SIG-M5 treated with dmso at 0.1 percent for 504 hours (cell line): Measurements from ENCODE around the gene CINP.
"Not testable (repeated sequence)": the region's sequence is repeated elsewhere in the genome, so short reads cannot be mapped to it uniquely, and the experiment has no call there.

Experiments used
- DNase-seq: peaks from one replicate; lab custom pipeline; 2025; ENCODE audit not compliant: unreplicated experiment; lab: John Stamatoyannopoulos, UW

Gene CINP

DNA sequence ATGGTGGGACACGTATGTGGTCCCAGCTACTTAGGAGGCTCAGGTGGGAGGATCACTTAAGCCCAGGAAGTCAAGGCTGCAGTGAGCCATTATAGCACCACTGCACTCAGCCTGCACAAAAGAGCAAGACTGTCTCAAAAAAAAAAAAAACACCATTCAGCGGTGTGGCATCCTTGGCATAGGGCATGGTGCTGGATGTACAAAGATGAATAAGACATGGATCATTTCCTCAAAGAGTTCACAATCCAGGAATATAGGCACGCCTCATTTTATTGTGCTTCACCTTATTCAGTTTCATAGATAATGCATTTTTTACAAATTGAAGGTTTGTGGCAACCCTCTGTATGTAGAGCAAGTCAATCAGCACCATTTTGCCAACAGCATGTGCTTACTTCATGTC is 6.4 kb downstream of the CINP start:
- no peak for DNase-seq

DNA sequence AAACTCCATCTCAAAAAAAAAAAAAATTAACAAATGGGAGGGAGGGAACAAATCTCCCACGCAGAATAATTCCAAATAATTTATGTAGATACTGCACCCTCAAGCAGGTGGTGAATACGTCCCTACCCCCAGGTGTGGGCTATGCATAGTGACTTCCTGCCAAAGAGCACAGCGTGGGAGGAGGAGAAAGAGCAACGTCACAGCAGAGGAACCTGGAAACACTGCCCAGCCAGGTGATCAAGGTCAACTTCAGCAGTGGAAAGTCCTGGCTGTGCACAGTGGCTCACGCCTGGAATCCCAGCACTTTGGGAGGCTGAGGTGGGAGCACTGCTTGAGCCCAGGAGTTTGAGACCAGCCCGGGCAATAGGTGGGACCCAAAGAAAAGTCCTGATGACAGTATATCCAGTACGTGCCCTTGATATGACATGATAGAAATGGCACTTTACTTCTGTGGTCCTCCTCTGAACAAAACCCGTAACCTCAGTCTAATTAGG is 9.5 kb downstream of the CINP start:
- no peak for DNase-seq

DNA sequence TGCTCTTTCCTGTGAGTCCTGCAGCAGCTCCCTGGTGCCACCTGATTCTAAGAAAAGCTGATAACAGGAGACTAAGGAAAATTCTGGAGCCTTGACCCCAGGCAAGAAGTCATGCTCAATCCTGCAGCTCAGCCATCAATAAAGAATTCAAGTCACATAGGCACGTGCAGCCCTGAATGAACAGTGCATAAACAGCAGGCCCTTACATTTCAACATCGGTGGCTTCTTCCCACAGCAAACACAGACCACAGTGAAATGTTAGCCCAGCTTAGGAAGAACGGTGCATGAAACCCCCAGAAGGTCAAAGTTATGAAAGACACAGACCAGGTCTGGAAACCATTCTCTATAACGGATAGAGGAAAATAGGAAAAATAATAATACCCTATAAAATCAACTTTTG is 10.5 kb downstream of the CINP start:
- DNase-seq: no peak

DNA sequence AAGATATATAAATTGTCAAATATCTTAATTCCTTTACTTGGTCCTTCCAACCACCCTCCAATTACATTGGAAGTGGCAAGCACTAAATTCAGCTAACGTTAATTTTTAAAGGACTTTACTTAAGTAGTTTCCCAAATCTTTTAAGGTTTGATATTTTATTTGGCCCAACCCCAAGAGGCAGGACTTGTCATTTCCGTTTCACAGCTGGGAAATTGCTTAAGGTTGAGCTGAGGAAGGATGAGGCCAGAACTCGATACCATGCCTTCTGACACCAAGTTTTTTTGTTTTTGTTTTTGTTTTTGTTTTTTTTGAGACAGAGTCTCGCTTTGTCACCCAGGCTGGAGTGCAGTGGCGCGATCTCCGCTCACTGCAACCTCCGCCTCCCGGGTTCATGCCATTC is 11.1 kb downstream of the CINP start:
- not testable (repeated sequence) for DNase-seq

DNA sequence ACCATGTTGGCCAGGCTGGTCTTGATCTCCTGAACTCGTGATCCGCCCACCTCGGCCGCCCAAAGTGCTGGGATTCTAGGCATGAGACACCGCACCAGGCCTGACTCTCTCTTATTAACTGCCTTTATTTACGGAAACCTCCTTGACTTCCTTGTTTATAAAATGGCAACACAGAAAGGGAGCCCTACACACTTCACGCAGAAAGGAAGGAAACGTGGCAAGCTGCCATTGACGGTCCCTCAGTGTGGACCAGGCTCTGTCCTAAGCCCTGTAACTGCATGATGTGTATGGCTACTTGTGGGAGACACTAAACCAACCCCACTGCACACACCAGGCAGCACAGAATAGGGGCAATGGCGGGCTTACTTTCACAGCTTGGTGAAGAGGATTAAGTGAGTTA is 11.7 kb downstream of the CINP start:
- no peak for DNase-seq

DNA sequence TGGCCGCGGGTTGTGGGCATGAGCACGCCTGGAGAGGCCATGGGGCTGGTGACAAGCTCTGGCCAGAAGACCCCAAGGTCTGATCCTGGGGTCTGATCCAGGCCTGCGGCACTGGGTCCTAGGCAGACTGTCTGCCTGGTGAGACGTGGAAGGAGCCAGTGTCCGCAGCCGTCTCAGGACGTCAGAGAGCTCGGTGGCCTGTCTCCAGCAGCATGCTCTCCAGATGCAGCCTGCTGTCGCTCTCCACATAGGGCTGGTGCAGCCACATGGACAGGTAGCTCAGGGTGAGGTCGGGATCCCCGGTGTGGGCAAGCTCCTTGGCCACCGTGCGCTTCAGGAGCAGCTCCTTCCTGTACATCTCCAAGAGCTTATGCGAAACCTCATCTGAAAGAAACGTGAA is 14.3 kb downstream of the CINP start:
- no peak for DNase-seq

DNA sequence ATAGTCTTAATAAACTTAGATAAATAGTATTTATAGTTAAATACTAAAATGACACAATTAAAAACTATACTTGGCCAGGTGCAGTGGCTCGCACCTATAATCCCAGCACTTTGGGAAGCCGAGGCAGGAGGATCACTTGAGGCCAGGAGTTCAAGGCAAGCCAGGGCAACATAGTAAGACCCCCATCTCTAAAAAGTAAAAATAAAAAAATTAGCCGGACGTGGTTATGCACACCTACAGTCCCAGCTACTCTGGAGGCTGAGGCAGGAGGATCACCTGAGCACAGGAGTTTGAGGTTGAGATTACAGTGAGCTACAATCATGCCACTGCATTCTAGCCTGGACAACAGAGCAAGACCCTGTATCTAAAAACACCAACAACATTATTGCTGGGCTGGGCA is 16.0 kb downstream of the CINP start:
- no peak for DNase-seq

DNA sequence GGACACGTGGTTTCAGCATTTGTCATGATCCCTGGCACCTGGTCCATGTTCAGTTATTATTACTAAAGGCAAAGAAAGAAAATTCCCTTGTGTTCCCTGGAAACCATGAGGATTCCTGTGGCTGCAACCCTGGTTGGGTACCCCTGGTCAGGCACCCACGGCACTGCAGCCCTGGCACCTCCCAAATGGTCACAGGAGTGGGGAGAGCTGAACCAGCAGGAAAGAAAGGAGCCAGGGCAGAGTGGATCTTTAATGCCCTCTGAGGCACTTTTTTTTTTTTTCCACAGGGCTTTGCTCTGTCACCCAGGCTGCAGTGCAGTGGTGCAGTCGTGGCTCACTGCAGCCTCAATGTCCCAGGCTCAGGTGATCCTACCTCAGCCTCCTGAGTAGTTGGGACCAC is 17.5 kb downstream of the CINP start:
- DNase-seq: no peak

DNA sequence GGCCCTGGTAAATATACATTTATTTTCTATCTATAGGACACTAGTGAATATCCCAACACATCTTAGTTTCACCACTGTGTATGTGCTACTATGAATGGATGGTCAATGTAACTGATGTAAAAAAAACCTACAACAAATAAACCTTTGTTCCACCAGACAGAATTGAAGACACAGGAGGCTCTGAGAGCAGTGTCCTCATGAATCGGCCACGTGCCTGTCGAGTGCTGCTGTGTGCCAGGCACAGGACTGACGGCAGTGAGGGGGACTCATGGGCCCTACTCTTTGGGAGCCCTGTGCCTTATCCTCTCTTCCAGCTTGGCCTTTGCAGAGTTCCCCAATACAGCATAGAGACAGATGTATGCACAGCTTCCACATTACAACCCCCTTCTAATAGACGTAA is 18.2 kb downstream of the CINP start:
- no peak for DNase-seq

DNA sequence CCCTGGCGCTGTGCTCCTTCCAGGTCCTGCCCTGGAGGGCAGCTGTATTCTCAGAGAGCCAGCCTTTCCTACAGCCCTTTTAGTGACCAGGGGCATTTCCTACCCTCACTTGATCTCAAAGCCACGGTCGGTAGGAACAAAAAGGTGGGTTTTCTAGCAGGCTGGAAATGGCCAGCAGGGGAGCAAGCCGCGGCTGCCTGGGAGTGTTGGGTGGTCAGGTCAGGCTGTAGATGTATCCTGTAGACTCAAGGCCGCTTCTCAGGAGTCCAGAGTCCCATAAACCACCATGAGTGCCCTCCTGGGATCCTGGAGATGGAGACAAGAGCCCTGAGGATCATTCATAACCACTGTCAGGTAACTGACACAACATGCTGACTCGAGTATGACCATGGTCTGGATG is 18.6 kb downstream of the CINP start:
- no peak for DNase-seq

DNA sequence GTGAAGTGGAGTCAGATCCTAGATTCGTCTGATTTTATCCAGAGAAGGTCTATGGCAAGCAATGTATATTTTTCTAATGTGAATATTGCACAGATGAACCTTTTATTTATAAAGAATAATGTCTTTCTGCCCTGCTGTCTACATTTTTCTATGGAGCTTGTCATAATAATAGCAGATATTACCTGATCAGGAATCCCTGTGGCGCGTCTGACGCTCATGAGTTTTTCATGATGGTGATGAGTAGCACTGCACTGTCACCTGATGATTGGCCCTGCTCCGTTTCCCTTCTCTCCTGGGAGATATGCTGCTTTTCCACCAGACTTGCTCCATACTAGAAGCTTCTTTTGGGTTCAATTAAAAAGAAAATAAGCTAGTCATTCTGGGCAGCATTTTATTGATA is 20.5 kb downstream of the CINP start:
- DNase-seq: no peak

DNA sequence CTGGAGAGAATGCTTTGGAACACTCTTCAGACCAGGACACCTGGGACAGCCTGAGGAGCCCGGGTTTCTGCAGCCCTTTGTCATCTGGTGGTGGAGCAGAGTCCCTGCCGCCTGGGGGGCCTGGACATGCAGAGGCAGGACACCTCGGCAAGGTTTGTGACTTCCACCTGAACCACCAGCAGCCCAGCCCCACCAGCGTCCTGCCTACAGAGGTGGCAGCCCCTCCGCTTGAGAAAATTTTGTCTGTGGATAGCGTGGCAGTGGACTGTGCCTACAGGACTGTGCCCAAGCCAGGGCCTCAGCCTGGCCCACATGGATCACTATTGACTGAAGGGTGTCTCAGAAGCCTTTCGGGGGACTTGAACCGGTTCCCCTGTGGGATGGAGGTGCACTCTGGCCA is 21.1 kb downstream of the CINP start:
- DNase-seq: no peak

DNA sequence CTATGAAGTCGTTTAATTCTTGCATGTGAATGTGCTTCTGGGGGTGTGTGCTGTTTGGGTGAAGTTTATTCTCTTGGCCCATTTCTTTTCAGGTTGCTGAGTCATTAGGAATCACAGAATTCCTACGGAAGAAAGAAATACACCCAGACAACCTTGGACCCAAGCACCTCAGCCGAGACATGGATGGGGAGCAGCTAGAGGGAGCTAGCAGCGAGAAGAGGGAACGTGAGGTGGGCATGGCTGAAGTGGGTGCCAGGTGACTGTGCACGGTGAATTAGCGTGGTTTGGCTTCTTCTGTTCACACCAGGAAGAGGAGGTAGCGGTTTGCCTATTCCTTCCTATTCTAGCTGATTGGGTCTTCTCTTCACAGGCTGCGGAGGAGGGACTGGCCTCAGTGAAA is 24.0 kb downstream of the CINP start:
- DNase-seq: no peak

DNA sequence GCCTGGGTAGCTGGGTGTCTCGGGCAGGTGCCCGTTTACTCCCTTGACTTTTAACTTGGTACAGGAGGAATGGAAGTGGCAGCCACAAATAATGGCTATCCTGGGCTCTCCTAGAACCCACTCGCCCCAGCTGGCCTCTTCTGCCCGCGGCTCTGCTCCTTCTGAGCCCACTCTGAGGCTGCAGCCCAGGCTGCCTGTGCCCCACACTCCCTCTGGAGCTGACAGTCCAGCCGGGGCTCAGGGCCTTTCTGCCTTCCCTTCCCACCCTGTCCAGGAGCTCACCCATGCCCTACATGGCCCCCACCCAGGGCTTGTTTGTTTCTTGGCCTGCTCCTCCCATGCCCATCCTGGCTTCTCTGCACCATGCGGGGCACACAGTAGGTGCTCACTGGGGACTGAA is 27.5 kb downstream of the CINP start:
- DNase-seq: no peak

DNA sequence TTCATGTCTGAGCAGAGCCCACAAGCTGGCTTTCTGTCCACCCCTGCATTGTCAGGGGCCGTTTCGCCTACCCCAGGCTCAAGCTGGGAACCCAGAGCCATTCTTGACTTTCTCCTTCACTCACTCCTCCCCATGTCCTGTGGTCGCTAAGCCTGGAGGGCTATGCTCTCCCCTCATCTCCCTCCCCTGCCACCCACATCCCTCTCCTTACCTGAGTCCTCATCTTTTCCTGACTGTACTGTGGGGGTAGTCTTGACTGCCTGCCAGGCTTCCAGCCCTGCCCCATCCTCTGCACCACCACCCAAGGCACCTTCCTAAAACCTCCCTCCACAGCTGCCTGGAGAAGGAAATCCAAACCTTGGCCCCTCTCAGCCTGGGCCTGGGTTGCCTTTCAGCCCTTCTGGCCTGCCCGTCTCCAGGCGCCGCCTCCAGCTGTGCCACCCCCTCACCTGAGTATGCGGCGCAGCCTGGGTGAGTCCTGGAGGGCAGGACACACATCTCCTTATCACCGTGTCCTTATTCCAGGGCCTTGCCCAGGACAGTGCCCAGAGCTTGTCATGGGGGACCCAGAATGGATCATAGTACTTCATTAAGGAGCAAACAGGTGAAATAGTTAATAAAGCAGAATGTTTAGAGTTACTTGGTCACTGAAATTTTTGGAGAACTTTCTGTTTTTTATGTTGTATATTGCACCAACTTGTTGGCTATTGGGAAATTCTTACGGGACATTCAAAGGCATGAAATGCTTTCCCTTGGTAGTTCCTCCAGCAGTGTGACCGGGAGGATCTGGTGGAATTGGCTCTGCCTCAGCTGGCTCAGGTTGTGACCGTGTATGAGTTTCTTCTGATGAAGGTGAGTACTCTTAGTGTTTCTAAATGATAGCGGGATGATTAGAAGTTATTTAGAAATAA is 28.6 kb downstream of the CINP start:
- DNase-seq: no peak

DNA sequence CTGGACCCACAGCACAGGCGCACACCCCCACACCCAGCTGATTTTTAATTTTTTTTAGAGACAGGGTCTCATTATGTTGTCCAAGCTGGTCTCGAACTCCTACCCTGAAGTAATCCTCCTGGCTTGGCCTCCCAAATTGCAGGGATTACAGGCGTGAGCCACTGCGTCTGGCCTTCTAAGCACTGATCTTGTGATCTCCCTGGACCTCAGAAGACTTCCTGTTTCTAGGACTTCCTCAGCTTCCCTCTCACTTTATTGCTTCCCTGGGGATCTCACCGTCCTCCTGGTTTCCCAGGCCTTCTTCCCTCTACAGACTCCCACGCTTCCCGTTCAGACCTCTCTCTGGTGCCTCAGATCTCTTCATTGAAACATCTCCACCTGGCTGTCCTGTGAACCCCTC is 29.3 kb downstream of the CINP start:
- DNase-seq: no peak

DNA sequence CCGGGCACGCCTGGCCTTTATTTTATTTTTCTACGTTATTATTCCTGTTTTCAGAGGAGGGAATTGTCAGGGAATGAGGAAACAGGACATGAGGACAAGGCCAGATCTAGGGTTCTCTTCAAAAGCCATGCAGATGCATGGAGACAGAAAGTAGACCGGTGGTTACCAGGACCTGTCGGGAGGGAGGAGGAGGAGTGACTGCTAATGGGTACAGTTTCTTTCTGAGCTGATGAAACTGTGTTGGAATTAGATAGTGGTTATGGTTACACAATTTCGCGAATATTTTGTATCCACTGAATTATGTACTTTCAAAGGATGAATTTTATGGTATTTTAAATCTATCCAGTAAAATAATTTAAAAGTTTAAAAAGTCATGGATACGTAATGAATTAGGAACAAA is 31.9 kb downstream of the CINP start:
- no peak for DNase-seq

DNA sequence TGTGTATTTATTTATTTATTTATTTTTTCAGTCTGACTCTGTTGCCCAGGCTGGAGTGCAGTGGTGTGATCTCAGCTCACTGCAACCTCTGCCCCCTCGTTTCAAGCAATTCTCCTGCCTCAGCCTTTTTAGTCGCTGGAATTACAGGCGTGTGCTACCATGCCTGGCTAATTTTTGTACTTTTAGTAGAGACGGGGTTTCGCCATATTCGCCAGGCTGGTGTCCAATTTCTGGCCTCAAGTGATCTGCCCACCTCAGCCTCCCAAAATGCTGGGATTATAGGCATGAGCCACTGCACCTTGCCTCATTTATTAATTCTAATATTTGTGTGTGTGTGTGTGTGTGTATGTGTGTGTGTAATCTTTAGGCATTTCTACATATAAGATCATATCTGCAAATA is 33.3 kb downstream of the CINP start:
- not testable (repeated sequence) for DNase-seq

DNA sequence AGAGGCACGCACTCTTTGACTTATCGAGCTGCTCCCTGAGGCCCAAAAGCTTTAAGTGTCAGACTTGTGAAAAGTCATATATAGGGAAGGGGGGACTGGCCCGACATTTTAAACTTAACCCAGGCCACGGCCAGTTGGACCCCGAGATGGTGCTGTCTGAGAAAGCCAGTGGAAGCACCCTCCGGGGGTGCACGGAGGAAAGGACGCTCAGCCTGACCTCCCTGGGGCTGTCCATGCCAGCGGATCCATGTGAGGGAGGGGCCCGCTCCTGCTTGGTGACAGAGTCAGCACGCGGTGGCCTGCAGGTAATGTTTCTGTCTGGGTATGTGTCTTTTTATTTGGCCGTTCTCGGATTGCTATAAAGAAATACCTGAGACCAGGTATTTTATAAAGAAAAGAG is 36.1 kb downstream of the CINP start:
- DNase-seq: no peak

DNA sequence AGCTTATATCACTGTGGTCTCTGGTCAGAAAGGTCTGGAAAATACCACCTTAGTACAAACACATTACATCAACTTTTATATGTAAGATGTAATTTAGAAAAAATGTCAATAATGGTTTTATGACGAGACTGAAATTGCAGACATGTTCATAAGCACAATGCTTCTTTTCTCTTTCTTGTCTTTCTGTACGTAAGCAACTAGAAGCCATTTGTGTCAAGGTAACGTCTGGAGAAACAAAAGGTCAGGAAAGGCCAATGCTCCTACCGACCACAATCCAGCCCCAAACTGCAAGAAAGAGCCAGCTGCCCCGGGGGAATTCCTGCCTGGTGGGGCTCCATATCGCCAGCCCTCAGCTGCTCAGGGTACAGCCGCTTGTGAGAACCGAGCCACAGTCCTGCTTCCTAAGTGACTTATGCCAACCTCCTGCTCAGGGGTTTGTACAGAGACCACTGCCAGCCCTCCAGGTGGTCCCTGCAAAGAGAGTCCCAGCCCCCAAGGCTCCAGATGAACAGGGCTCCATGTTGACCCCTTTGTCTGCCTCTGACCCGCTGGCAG is 36.8 kb downstream of the CINP start:
- no peak for DNase-seq

DNA sequence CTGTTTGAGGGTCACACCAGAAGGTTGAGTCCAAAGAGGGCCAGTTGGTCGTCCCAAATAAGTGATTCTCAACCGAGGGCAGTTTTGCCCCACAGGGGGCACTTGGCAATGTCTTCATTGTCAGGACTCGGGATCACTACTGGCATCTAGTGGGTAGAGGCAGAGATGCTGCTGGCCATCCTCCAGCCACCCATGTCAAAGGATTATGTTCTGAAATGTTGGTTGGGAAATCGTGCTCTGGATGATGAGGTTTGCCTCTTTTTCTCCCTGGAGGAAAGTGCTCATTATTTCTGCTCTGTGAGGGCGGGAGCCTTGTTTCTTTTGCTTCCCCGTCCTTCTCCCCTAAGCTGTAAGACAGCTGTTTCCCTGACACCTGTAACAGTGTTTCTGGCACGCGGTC is 39.6 kb downstream of the CINP start:
- peak; percentile 75 for DNase-seq
